SKM-1 treated with dmso at 0.1 percent for 144 hours (cell line): ENCODE data around the gene NPIPB2.
"Not testable (repeated sequence)": the region's sequence is repeated elsewhere in the genome, so short reads cannot be mapped to it uniquely, and the experiment has no call there.

ENCODE experiments used
- DNase-seq: peaks from one replicate; lab custom pipeline; 2025; ENCODE audit not compliant: unreplicated experiment; lab: John Stamatoyannopoulos, UW

NPIPB2 gene

DNA sequence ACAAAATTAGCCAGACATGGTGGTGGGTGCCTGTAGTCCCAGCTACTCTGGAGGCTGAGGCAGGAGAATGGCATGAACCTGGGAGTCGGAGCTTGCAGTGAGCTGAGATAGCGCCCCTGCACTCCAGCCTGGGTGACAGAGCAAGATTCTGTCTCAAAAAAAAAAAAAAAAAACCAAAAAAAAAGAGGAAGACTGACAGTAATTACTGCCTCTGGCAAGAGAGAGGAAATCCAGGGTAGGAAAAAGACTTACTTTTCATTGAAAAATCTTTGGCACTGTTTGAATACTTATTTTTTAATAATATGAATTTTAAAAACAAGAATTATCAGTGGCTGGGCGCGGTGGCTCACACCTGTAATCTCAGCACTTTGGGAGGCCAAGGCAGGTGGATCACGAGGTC is 20.6 kb upstream of the NPIPB2 start:
- peak; percentile 47 for DNase-seq

DNA sequence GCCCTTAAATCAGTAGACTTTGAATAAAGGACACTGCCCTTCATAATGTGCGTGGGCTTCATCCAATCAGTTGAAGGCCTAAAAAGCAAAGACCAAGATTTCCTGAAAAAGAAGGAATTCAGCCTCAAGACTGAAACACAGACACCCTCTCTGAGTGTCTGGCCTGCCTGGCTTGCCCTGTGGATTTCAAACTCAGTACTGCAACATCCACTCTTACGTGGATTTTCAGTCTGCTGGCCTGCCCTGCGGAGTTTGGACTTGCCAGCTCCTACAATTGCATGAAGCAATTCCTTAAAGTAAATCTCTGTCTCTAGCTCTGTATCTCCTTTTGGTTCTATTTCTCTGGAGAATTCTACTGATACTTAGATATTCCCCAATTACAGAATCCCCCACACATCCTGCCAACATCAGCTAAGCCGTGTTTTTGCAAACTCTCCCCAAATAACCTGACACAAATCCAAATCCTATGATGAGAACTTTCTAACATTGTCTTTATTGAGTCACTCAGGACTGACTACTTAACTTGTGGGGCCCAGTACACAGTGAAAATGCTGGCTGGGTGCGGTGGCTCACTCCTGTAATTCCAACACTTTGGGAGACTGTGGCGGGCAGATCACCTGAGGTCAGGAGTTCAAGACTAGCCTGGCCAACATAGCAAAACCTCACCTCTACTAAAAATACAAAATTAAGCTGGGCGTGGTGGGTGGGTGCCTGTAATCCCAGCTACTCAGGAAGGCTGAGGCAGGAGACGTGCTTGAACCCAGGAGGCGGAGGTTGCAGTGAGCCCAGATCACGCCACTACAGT is 15.9 kb upstream of the NPIPB2 start:
- DNase-seq, result no peak

DNA sequence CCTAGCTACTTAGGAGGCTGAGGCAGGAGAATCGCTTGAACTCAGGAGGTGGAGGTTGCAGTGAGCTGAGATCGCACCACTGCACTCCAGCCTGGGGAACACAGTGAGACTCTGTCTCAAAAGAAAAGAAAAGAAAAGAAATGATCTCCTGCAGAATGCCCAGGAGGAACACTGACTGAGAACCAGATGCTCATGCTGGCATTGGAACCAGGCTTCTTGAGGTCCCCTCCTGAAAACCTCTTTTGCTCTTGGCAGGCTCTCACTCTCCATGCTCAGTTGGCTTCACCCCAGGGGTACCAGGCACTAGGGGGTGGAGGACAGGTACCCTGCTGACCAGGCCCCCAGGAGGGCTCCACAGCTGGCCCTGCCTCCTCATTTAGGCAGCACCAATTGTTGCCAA is 14.7 kb upstream of the NPIPB2 start:
- no peak for DNase-seq

DNA sequence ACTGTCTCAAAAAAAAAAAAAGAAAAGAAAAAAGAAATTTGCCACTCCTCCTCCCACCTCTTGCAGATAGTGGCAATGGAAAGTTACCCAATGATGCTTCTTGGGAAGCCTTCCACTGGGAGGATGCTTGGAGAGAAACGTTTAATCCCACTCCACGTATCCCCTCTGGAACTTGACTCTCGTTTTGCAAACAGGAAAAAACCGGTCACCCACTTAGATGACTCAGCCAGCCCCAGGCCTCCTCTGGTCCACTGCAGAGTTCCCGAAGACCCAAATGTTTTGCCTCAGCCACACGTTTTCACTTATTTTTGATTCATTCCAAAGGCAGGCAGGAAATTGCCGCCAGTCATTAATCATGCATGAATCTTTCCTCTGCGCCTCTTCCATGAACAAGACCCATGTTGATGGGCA is 13.9 kb upstream of the NPIPB2 start:
- DNase-seq, result no peak

DNA sequence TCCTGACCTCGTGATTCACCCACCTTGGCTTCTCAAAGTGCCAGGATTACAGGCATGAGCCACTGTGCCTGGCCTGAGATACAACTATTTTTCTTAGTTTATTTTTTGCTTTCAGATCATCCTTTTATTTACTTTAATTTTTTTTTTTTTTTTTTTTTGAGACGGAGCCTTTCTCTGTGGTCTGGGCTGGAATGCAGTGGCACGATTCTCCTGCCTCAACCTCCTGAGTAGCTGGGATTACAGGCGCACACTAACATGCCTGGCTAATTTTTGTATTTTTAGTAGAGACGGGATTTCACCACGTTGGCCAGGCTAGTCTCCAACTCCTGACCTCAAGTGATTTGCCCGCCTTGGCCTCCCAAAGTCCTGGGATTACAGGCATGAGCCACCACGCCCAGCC is 11.7 kb upstream of the NPIPB2 start:
- DNase-seq, result not testable (repeated sequence)

DNA sequence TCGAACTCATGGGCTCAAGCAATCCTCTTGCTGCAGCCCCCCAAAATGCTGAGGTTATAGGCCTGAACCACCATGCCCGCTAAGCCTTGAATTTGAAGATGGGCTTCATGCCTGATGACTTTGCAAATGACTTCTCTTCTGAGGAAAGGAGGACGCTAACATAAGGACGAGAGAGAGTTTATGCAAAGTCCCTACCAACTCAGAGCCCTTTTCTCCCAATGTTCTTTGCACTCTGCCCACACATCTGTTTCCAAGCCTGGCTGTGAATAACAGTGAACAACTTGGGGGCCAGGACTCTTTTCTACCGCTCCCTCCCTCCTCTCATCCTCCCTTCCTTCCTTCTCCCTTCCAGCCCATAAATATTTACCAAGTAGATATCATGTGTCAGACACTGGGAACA is 8.5 kb upstream of the NPIPB2 start:
- no peak for DNase-seq

DNA sequence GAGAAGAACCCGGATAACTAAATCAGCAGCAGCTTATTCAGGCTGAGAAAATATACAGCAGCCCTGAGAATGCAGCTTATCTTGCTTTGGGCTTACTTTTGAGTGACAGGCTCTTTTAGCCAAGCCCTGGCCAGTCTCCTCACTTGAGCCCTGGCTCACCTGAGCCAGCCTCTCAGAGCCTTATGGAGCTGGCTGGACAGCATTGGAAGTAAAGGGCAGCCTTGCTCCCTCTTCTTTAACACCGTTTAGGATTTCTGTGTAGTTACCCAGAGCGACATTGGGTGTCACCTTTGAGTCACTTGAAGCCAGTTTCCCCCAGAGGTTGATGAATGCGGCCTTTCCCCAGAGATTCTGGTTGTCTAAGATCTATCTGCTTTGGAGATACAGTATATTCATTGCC is 7.7 kb upstream of the NPIPB2 start:
- DNase-seq, result peak; percentile 53

DNA sequence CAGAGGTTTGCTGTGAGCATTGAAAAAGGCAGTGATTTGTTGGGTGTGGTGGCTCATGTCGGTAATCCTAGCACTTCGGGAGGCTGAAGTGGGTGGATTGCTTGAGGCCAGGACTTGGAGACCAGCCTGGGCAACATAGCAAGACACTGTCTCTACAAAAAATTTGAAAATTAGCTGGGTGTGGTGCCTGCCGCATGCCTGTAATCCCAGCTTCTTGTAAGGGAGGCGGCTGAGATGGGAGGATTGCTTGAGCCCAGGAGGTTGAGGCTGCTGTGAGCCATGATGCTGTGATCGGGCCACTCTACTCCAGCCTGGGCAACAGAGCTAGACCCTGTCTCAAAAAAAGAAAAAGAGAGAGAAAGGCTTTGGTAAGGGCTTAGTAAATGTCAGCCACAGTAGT is 7.0 kb upstream of the NPIPB2 start:
- no peak for DNase-seq

DNA sequence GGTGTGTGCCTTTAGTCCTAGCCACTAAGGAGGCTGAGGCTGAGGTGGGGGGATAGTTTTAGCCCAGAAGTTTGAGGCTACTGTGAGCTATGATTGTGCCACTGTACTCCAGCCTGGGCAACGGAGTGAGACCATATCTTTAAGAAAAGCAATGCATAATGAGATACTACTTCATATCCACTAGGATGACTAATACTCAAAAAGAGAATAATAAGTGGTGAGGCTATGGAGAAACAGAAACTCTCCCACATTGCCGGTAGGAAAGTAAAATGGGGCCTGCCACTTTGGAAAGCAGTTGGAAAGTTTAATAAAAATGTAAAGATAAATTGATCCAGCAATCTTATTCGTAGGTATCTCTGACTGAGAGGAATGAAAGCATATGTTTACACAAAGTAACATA is 4.6 kb upstream of the NPIPB2 start:
- DNase-seq, result no peak

DNA sequence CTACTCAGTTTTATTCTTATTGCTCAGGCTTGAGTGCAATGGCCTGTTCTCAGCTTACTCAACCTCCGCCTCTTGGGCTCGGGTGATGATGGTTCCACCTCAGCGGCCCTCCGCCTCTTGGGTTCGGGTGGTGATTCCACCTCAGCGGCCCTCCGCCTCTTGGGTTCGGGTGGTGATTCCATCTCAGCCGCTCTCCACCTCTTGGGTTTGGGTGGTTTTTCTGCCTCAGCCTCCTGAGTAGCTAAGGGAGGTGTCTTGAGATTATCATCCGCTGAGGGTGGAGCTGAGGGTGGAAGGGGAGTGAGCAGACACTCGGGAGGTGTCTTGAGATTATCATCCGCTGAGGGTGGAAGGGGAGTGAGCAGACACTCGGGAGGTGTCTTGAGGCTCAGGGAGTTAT is 14.5 kb downstream of the NPIPB2 start:
- DNase-seq, result not testable (repeated sequence)

DNA sequence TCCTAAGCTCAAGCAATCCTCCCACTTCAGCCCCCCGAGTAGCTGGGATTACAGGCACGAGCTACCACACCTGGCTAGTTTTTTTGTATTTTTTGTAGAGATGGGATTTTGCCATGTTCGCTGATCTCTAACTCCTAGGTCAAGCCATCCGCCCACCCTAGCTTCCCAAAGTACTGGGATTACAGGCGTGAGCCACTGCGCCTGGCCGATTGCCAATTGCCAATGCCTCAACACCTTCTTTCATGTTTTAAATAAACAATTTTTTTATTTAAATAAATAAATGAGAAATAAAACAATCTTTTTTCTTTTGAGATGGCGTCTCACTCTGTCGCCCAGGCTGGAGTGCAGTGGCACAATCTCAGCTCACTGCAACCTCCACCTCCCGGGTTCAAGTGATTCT is 17.8 kb downstream of the NPIPB2 start:
- DNase-seq, result not testable (repeated sequence)

DNA sequence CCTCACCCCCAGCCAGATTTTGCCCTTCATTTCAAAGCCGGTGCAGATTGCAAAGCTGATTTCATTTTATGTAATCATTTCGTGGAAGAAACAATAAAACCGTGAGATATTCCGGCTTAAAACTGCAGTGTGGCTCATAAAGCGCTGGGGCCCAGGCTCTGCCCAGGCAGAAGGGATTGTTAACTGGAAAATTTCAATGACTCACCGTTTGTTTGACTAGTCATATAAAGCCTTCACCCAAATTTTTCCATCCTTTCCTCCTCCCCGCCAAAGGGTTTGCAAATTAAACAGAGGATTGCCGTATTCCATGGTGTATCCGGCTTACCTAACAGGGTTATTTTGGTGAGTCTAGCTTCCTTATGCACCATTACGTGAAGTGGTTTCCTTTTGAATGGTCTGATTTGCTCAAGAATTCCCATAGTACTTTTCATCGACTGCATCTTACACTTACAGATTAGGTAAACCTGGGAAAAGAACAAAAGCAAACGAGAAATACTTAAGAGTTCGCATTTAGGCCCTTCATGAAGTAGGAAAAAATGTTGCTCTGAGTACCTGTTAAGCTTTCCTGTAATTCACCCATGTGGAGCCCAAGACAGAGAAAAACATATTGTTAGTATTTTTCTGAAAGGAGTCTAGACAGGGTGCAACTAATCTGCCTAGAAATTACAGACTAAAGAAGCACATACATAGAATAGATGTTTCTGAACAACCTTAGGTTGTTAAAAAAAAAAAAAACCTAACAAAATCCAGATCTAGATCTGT is 25.1 kb downstream of the NPIPB2 start:
- DNase-seq, result no peak

DNA sequence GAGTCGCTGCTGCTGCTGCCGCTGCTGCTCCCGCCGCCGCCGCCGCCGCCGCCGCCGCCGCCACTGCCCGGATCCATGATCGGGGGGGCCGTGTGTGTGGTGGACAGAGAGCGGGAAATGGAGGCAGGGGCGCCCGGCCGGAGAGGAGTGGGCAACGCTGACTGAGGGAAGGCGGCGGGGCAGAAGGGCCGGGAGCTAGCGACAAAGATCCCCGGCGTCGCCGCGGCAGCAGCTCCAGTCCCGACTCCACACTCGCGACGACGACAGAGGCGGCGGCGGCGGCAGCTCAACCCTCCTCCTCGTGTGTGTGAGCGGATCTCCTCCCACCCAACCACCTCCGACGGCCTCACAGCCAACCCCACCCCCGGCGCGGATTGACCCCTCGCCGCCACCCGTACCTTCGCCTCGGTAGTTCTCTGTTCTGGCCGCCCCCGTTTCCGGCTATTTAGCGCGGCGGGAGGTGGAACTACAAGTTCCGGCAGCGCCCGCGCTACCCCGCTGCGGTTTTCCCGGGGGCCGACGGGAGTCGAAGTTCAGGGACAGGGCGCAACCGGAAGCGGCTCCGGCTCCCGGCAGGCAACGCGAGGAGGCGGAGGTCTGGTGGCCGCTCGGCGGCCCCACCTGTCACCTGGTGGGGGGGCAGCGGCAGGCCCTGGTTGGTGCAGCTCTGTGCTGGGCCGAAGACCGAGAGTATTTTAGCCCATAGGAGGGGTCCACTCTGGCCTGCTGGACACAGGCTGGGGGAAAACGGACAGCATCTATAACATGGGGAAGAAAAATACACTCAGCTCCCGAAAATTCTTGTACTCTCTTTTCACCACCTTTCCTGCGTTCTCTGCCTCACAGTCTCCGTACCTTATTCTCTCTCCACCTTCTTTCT is 26.0 kb downstream of the NPIPB2 start, which contains the start of gene GSPT1:
GSPT1 (minus strand) TSS at position 313 of the 880 bp plus-strand sequence; CDS start at position 77, 236 bp downstream.
- DNase-seq, result peak; percentile 96

DNA sequence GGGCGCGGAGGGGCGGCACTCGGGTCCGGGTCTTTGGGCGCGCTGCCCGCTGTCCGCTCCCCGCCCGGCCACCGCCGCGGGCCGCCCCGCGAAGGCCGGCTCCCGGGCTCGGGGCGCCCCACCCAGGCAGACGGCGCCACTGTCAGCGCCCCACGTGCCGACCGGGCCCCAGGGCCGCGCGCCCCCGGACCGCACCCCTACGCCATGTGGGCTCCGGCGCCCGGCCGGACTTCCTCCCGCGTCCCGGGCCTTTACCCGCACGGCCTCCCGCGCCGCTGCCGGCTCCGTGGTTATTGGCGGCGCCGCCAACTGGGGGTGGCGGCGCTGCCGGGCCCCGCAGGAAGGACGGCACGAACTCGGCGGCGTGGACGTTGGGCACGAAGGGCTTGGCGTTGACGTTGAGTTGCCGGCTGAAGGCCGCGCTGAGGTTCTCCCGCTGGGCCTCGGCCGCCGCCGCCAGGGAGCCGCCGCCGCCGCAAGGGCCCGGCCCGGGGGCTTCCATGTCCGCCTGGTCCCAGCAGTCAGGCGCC is 26.7 kb downstream of the NPIPB2 start:
- peak; percentile 9 for DNase-seq

DNA sequence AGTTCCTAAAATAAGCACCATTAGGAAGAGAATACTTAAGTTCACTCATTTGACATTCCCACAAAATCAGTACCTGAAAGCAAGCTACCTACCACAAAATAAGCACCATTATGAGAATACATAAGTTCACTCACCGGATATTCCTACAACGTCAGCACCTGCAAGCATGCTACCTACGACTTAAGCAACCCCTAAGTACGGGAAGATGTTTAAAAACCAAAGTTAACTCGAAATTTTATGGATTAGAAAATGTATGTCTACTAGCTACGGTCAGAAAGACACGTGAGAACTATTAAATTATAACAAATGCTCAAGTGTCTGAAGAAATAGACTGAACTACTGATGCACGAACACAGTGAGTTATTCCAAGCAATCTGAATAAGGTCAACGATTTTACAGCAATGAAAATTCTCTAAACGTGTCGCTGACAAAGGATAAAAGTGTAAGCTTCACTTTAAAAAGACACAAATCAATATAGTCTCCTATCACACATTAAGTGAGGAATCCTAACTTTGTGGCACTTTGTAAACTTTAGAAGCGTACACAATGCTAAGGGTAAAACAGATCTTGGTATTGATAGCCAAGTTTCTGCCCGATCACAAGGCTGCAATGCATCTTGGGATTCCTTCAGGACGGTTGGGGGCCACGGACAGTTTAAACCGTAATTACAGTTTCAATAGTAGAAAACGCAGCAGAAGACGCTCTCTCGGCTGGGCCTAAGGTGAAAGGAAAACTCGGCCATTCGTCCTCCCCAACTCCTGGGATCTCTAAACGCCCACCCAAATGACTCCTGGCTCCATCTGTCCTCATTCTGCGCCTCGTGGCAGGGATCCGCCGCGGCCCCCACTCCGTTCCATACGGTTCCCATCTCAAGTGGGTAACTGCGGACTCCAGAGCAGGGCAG is 27.4 kb downstream of the NPIPB2 start:
- DNase-seq, result peak; percentile 9

DNA sequence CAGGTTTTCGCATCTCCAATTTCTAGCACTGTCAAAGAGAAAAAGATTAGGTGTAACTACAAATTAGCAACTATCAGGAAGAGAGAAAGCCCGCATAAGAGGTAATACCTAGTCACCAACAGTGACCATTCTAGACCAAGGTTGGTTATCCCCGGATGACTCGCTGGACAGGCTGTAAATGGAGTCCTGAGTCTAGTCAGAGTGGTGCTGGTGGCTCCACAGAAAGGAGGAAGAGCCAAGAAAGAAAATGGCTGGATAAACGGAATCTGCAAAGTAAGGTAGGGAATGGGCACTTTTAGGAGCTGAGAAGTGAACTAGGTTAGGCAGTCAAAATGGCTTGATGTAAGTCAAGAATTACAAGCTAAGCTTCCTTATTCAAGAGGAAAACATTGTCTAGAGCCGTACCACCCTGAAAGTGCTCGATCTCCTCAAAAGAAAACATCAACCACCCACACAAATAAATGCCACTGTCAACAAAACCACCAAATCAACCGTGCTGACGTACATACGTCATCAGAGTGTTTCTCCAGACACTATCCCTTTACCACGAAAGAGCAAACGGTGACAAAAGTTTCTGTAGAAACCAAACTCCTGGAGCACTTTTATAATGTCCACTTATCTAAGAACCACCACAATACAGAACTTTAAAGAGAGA is 28.3 kb downstream of the NPIPB2 start:
- DNase-seq, result no peak

DNA sequence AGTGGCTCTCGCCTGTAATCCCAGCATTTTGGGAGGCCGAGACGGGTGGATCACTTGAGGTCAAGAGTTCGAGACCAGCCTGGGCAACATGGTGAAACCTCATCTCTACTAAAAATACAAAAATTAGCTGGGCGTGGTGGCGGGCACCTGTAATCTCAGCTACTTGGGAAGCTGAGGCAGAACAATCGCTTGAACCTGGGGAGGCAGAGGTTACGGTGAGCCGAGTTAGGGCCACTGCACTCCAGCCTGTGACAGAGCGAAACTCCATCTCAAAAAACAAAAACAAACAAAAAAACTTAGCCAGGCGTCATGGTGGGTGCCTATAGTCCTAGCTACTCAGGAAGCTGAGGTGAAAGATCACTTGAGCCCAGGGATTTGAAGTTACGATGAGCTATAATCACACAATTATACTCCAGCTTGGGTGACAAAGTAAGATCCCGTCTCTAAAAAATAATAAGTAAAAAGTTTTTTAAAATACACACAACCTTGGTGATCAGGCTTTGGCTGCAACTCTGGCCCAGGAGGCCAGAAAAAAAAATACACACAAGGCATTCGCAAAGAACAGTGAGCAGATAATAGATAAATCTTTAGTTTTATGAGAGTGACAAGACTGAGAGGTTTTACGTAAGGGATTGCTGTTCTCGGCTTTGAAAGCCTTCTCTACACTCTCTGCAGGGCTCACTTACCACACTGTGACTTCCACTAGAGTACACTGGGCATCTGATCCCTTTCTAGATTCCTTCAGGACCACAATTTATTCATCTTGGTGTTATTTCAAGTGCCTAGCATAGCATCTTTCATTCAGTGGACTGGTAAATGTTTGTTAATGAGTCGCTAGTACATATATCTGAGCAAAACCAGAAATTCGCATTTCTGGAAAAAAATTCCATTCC is 31.9 kb downstream of the NPIPB2 start:
- no peak for DNase-seq

DNA sequence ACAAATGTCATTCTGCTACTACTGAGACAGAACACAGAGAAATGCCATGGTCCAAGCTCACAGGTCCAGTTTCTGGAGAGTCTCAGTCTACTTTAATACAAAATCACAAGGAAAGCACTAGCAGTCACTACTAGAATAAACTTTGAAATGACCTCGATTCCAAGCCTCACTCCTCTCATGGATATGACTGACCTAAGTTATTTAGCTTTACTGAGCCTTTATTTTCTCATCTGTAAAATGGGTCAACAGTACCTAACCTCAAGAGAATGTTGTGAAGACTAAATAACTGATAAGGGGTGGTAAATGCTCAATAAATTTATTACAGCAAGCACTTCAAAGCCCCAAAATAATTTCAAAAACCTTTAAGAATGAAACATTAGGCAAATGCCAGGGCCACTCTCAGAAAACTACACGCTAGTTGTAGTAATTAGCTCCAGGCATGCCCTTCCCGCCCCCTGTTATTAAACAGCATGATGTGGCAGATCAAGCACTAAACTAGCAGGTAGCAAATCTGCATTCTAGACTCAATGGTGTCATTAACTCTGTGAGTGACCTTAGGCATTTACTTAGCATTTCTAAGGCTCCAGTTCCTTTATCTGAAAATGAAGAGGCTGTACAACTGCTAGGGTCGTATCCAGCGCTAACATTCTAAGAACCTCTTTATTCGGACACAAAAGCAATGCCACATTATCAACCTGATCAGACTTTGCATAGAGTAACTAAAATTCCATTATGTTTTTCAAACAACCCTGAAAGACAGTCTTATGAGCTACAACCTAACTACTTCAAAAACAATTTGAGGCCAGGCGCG is 34.5 kb downstream of the NPIPB2 start:
- no peak for DNase-seq
